ENCODE results near the gene SASH1.

- no peak for TF ChIP-seq CTCF (IDR thresholded peaks at IDR 0.05; ENCODE audit: low read length)
- no peak for TF ChIP-seq EZH2 (IDR thresholded peaks at IDR 0.05; ENCODE audit: borderline replicate concordance, low read length)
These were observed 173.6 kb downstream of the SASH1 start for GRCh38 chr6:148516217-148516616.
